Measurements from ENCODE around the gene ZNF438.
"Not testable (repeated sequence)": the region's sequence is repeated elsewhere in the genome, so short reads cannot be mapped to it uniquely, and the experiment has no call there.

The ZNF438 gene

GRCh38 chr10:30804478-30805055, 227.1 kb downstream of the ZNF438 start:
- Histone ChIP-seq H3K36me3 (ENCODE audit: insufficient read depth, low read length) (no peaks in the 10 kb centered on the region), H3K4me1 (ENCODE audit: control insufficient read depth, insufficient read depth, low read length) (peaks cover 18% of the 10 kb centered on the region), H3K9me3 (replicated peaks; ENCODE audit: low read length) (no peaks in the 10 kb centered on the region), H3K27me3 (ENCODE audit: control insufficient read depth, insufficient read depth, low read length) (no peaks in the 10 kb centered on the region), H3K9ac (ENCODE audit: low read depth, low read length) (no peak overlapping the region), H3K4me3 (ENCODE audit: low read length) (no peak overlapping the region), H3K4me2 (ENCODE audit: low read length) (no peak overlapping the region)

GRCh38 chr10:30803892-30804322, 227.8 kb downstream of the ZNF438 start:
- peaks cover 18% of the 10 kb centered on the region for H3K4me1 ChIP-seq (ENCODE audit: control insufficient read depth, insufficient read depth, low read length)
- no peaks in the 10 kb centered on the region for H3K27me3 ChIP-seq (ENCODE audit: control insufficient read depth, insufficient read depth, low read length)
- H3K9ac ChIP-seq (ENCODE audit: low read depth, low read length) = no peak overlapping the region
- H3K4me3 ChIP-seq (ENCODE audit: low read length) = no peak overlapping the region
- H3K9me3 ChIP-seq (replicated peaks; ENCODE audit: low read length) = no peaks in the 10 kb centered on the region
- H3K4me2 ChIP-seq (ENCODE audit: low read length) = no peak overlapping the region
- no peaks in the 10 kb centered on the region for H3K36me3 ChIP-seq (ENCODE audit: insufficient read depth, low read length)

GRCh38 chr10:30803058-30803457, 228.6 kb downstream of the ZNF438 start:
- H3K36me3 ChIP-seq (ENCODE audit: insufficient read depth, low read length) = no peaks in the 10 kb centered on the region
- H3K4me3 ChIP-seq (ENCODE audit: low read length) = no peak overlapping the region
- no peak overlapping the region for H3K9ac ChIP-seq (ENCODE audit: low read depth, low read length)
- no peaks in the 10 kb centered on the region for H3K9me3 ChIP-seq (replicated peaks; ENCODE audit: low read length)
- peaks cover 18% of the 10 kb centered on the region for H3K4me1 ChIP-seq (ENCODE audit: control insufficient read depth, insufficient read depth, low read length)
- H3K4me2 ChIP-seq (ENCODE audit: low read length) = no peak overlapping the region
- no peaks in the 10 kb centered on the region for H3K27me3 ChIP-seq (ENCODE audit: control insufficient read depth, insufficient read depth, low read length)

GRCh38 chr10:30800368-30800767, 231.3 kb downstream of the ZNF438 start:
- Histone ChIP-seq H3K4me1 (ENCODE audit: control insufficient read depth, insufficient read depth, low read length) (peaks cover 18% of the 10 kb centered on the region), H3K9ac (ENCODE audit: low read depth, low read length) (no peak overlapping the region), H3K9me3 (replicated peaks; ENCODE audit: low read length) (no peaks in the 10 kb centered on the region), H3K36me3 (ENCODE audit: insufficient read depth, low read length) (no peaks in the 10 kb centered on the region), H3K4me3 (ENCODE audit: low read length) (no peak overlapping the region), H3K27me3 (ENCODE audit: control insufficient read depth, insufficient read depth, low read length) (no peaks in the 10 kb centered on the region), H3K4me2 (ENCODE audit: low read length) (no peak overlapping the region)

- Histone ChIP-seq H3K4me2 (ENCODE audit: low read length) (no peak overlapping the region), H3K9me3 (replicated peaks; ENCODE audit: low read length) (no peaks in the 10 kb centered on the region), H3K36me3 (ENCODE audit: insufficient read depth, low read length) (no peaks in the 10 kb centered on the region), H3K4me3 (ENCODE audit: low read length) (no peak overlapping the region), H3K27me3 (ENCODE audit: control insufficient read depth, insufficient read depth, low read length) (no peaks in the 10 kb centered on the region), H3K4me1 (ENCODE audit: control insufficient read depth, insufficient read depth, low read length) (peaks cover 4% of the 10 kb centered on the region), H3K9ac (ENCODE audit: low read depth, low read length) (no peak overlapping the region)
These were observed 232.9 kb downstream of the ZNF438 start for GRCh38 chr10:30798646-30799185.

- H3K4me1 ChIP-seq (ENCODE audit: control insufficient read depth, insufficient read depth, low read length); H3K36me3 ChIP-seq (ENCODE audit: insufficient read depth, low read length); H3K4me3 ChIP-seq (ENCODE audit: low read length); H3K9me3 ChIP-seq (replicated peaks; ENCODE audit: low read length); H3K9ac ChIP-seq (ENCODE audit: low read depth, low read length); H3K27me3 ChIP-seq (ENCODE audit: control insufficient read depth, insufficient read depth, low read length); H3K4me2 ChIP-seq (ENCODE audit: low read length): not testable (repeated sequence)
These were observed 236.6 kb downstream of the ZNF438 start for GRCh38 chr10:30795024-30795423.

All from skeletal muscle satellite cell (primary cell).